ENCODE measurements around the gene TGFBR3. TPM values are rescaled to one million over a fixed set of nuclear protein-coding genes. Genes with fewer than 3 reads are reported as not detected.

The TGFBR3 gene
- total RNA-seq, 1 donor from 2014 or later = 2.5 TPM

DNA sequence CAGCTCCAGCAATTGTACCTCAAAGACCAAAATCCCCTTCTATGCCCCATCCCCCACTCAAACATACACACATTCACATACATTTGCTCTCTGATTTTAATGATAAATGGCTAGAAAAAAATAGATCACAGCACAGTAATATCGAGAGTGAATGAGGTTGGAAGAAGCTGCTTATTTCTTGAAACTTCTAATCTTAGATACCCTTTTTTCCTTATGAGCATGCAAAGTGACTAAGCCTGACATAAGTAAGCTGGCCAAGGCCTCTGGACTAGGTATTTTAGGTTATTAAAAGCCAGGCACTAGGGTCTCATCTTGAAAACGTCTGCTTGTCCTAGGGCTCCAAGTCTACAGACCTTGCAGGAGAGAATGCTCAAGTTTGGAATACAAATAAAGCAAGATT is 133.6 kb downstream of the TGFBR3 start:
- no peak overlapping the region for H3K27ac ChIP-seq (ENCODE audit: low read depth, low read length)
- Mint-ChIP-seq H3K36me3 (ENCODE audit: low read depth, unreplicated experiment) (no peaks in the 10 kb centered on the region), H3K27me3 (ENCODE audit: low read depth, unreplicated experiment) (peaks cover 4% of the 10 kb centered on the region), H3K4me1 (ENCODE audit: low read depth, unreplicated experiment) (peaks cover 12% of the 10 kb centered on the region), H3K9me3 (ENCODE audit: unreplicated experiment) (peaks cover 2% of the 10 kb centered on the region), H3K27ac (ENCODE audit: unreplicated experiment) (no peak overlapping the region), H3K4me3 (ENCODE audit: unreplicated experiment) (no peak overlapping the region)
- H3K79me2 ChIP-seq (ENCODE audit: insufficient read depth, low read length) = no peaks in the 10 kb centered on the region
- H3K4me1 ChIP-seq (ENCODE audit: insufficient read depth, low read length) = no peaks in the 10 kb centered on the region
- H3K9me3 ChIP-seq (ENCODE audit: insufficient read depth, low read depth, low read length) = no peaks in the 10 kb centered on the region
- no peak overlapping the region for H3K9ac ChIP-seq (ENCODE audit: low read length)
- no peak overlapping the region for H2AFZ ChIP-seq (ENCODE audit: low read depth, low read length)
- H3K4me2 ChIP-seq (ENCODE audit: low read length) = no peak overlapping the region
- H3K4me3 ChIP-seq (ENCODE audit: insufficient read depth, low read depth, low read length) = no peak overlapping the region
- H3K36me3 ChIP-seq (ENCODE audit: insufficient read depth, low read length) = no peaks in the 10 kb centered on the region
- H3K27me3 ChIP-seq (ENCODE audit: insufficient read depth, low read length) = no peaks in the 10 kb centered on the region
- no peak for DNase-seq (ENCODE audit: low read depth)
- TF ChIP-seq, protein P1, sequence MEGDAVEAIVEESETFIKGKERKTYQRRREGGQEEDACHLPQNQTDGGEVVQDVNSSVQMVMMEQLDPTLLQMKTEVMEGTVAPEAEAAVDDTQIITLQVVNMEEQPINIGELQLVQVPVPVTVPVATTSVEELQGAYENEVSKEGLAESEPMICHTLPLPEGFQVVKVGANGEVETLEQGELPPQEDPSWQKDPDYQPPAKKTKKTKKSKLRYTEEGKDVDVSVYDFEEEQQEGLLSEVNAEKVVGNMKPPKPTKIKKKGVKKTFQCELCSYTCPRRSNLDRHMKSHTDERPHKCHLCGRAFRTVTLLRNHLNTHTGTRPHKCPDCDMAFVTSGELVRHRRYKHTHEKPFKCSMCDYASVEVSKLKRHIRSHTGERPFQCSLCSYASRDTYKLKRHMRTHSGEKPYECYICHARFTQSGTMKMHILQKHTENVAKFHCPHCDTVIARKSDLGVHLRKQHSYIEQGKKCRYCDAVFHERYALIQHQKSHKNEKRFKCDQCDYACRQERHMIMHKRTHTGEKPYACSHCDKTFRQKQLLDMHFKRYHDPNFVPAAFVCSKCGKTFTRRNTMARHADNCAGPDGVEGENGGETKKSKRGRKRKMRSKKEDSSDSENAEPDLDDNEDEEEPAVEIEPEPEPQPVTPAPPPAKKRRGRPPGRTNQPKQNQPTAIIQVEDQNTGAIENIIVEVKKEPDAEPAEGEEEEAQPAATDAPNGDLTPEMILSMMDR (IDR thresholded peaks at IDR 0.05; ENCODE audit: insufficient read depth, low read depth, low read length) = no peak
- no peak for TF ChIP-seq EZH2 (IDR thresholded peaks at IDR 0.05; ENCODE audit: insufficient read depth, low read length)
- H4K20me1 ChIP-seq (ENCODE audit: insufficient read depth, low read length) = no peaks in the 10 kb centered on the region
- FAIRE-seq = no peak

DNA sequence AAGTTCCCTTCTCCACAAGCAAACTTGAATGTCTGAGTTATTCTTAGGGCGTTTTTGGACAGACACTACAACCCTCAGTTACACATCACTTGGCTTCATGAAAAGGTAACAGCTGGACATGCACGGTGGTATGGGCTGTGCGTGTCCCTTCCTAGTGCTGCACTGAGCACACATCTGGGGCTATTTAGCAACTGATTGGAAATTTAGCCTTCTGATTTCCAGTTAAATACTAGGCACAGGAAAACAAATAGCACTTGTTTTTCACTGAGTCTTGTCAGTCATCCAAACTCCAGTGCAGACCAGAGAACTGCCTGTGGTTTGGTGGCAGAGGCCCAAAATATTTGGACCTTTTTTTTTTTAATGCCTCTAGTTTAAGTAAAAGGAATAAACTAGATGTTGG is 134.7 kb downstream of the TGFBR3 start:
- Histone ChIP-seq H3K4me3 (ENCODE audit: insufficient read depth, low read depth, low read length) (no peak overlapping the region), H3K79me2 (ENCODE audit: insufficient read depth, low read length) (no peaks in the 10 kb centered on the region), H3K27me3 (ENCODE audit: insufficient read depth, low read length) (no peaks in the 10 kb centered on the region), H3K9ac (ENCODE audit: low read length) (no peak overlapping the region), H3K4me2 (ENCODE audit: low read length) (no peak overlapping the region), H2AFZ (ENCODE audit: low read depth, low read length) (no peak overlapping the region), H3K36me3 (ENCODE audit: insufficient read depth, low read length) (no peaks in the 10 kb centered on the region), H3K9me3 (ENCODE audit: insufficient read depth, low read depth, low read length) (no peaks in the 10 kb centered on the region), H3K4me1 (ENCODE audit: insufficient read depth, low read length) (no peaks in the 10 kb centered on the region), H3K27ac (ENCODE audit: low read depth, low read length) (no peak overlapping the region), H4K20me1 (ENCODE audit: insufficient read depth, low read length) (no peaks in the 10 kb centered on the region)
- H3K9me3 Mint-ChIP-seq (ENCODE audit: unreplicated experiment) = peaks cover 6% of the 10 kb centered on the region
- peaks cover 12% of the 10 kb centered on the region for H3K4me1 Mint-ChIP-seq (ENCODE audit: low read depth, unreplicated experiment)
- peak; percentile 61 for DNase-seq (ENCODE audit: low read depth)
- no peak for FAIRE-seq
- no peak overlapping the region for H3K27ac Mint-ChIP-seq (ENCODE audit: unreplicated experiment)
- no peak overlapping the region for H3K4me3 Mint-ChIP-seq (ENCODE audit: unreplicated experiment)
- H3K36me3 Mint-ChIP-seq (ENCODE audit: low read depth, unreplicated experiment) = no peaks in the 10 kb centered on the region
- no peak for TF ChIP-seq EZH2 (IDR thresholded peaks at IDR 0.05; ENCODE audit: insufficient read depth, low read length)
- TF ChIP-seq, protein P1 (IDR thresholded peaks at IDR 0.05; ENCODE audit: insufficient read depth, low read depth, low read length) = no peak
- peaks cover 4% of the 10 kb centered on the region for H3K27me3 Mint-ChIP-seq (ENCODE audit: low read depth, unreplicated experiment)

DNA sequence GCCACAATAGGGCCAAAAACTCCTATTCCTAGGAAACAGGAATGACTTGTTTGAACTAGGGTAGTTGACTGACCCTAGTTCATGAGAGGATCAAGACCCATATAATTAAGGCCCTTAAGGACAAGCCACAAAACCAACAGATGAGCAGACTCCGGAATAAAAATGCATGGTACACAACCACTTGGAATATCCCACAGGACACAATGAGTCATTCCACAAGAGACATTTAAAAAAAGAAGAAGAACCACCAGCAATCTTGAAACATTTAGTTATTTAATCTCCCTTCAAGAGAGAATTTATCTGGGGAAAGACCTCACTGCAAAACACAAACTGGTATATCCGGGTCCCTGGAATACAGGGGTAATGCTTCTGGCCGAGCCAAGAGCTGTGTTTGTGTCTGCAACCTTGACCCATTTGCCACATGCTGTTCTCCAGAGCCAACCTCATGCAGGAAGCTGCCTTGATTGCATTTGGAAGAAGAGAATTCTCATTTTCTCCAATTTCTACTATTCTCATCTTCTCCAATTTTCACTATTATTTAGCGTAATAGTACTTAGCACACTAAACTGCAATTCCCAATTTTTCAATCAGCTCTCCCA is 135.5 kb downstream of the TGFBR3 start:
- Histone ChIP-seq H3K27me3 (ENCODE audit: insufficient read depth, low read length) (no peaks in the 10 kb centered on the region), H4K20me1 (ENCODE audit: insufficient read depth, low read length) (no peaks in the 10 kb centered on the region), H3K36me3 (ENCODE audit: insufficient read depth, low read length) (no peaks in the 10 kb centered on the region), H3K4me2 (ENCODE audit: low read length) (no peak overlapping the region), H3K4me1 (ENCODE audit: insufficient read depth, low read length) (no peaks in the 10 kb centered on the region), H3K27ac (ENCODE audit: low read depth, low read length) (no peak overlapping the region), H3K9ac (ENCODE audit: low read length) (no peak overlapping the region), H3K79me2 (ENCODE audit: insufficient read depth, low read length) (no peaks in the 10 kb centered on the region), H2AFZ (ENCODE audit: low read depth, low read length) (no peak overlapping the region), H3K4me3 (ENCODE audit: insufficient read depth, low read depth, low read length) (no peak overlapping the region), H3K9me3 (ENCODE audit: insufficient read depth, low read depth, low read length) (no peaks in the 10 kb centered on the region)
- FAIRE-seq (peak; percentile 39), DNase-seq (ENCODE audit: low read depth) (peak; percentile 31)
- peaks cover 12% of the 10 kb centered on the region for H3K4me1 Mint-ChIP-seq (ENCODE audit: low read depth, unreplicated experiment)
- no peak for TF ChIP-seq EZH2 (IDR thresholded peaks at IDR 0.05; ENCODE audit: insufficient read depth, low read length)
- TF ChIP-seq, protein P1 (IDR thresholded peaks at IDR 0.05; ENCODE audit: insufficient read depth, low read depth, low read length) = no peak
- no peaks in the 10 kb centered on the region for H3K36me3 Mint-ChIP-seq (ENCODE audit: low read depth, unreplicated experiment)
- H3K27me3 Mint-ChIP-seq (ENCODE audit: low read depth, unreplicated experiment) = peaks cover 4% of the 10 kb centered on the region
- no peak overlapping the region for H3K4me3 Mint-ChIP-seq (ENCODE audit: unreplicated experiment)
- H3K9me3 Mint-ChIP-seq (ENCODE audit: unreplicated experiment) = peaks cover 6% of the 10 kb centered on the region
- H3K27ac Mint-ChIP-seq (ENCODE audit: unreplicated experiment) = no peak overlapping the region

All from astrocyte (in vitro differentiated cells and primary cell).